RWPE2 (cell line): ENCODE measurements around the gene IZUMO4.
A peak's percentile ranks its signal among the peaks of the same experiment; 100 is the strongest.

ENCODE experiments used
- ATAC-seq: fragments of 200-7000 bp; cut with Tn5 transposase; 3 replicates; pipeline ENCODE4 v1.9.1; 2021; ENCODE audit warnings: low read depth
- DNase-seq: peaks from one replicate; pipeline ENCODE4 v3.0.0-alpha.2; 2020; ENCODE audit warnings: low spot score
- H3K27ac ChIP-seq: fragments of 450-650 bp; 2 replicates; pipeline ENCODE4 v1.5.1; 2017; ENCODE audit warnings: mild to moderate bottlenecking; ENCODE audit not compliant: poor library complexity, severe bottlenecking
- H3K27me3 ChIP-seq: fragments of 250-450 bp; sonication (Bioruptor Pico); 2 replicates; pipeline ENCODE4 v1.5.1; 2021; ENCODE audit warnings: mild to moderate bottlenecking, moderate library complexity; ENCODE audit not compliant: insufficient read depth, poor library complexity, severe bottlenecking
- H3K36me3 ChIP-seq: fragments of 250-450 bp; sonication (Bioruptor Pico); 2 replicates; pipeline ENCODE4 v1.5.1; 2020; ENCODE audit warnings: low read depth, mild to moderate bottlenecking, moderate library complexity
- H3K4me1 ChIP-seq: fragments of 250-450 bp; sonication (Bioruptor Pico); 2 replicates; pipeline ENCODE4 v1.5.1; 2021; ENCODE audit warnings: mild to moderate bottlenecking, moderate library complexity; ENCODE audit not compliant: insufficient read depth, poor library complexity, severe bottlenecking
- H3K4me3 ChIP-seq: fragments of 250-450 bp; sonication (Bioruptor Pico); 2 replicates; pipeline ENCODE4 v1.5.1; 2021; ENCODE audit warnings: mild to moderate bottlenecking, moderate library complexity; ENCODE audit not compliant: severe bottlenecking
- H3K9me3 ChIP-seq: fragments of 250-450 bp; sonication (Bioruptor Pico); 2 replicates; pipeline ENCODE4 v1.5.1; 2021; ENCODE audit warnings: mild to moderate bottlenecking, moderate library complexity; ENCODE audit not compliant: severe bottlenecking
- TF ChIP-seq, protein P1 (sequence below): fragments of 450-650 bp; IDR thresholded peaks from one replicate; pipeline ENCODE4 v1.5.1; 2017; ENCODE audit warnings: mild to moderate bottlenecking, moderate library complexity; ENCODE audit not compliant: poor library complexity, severe bottlenecking

IZUMO4 gene

DNA sequence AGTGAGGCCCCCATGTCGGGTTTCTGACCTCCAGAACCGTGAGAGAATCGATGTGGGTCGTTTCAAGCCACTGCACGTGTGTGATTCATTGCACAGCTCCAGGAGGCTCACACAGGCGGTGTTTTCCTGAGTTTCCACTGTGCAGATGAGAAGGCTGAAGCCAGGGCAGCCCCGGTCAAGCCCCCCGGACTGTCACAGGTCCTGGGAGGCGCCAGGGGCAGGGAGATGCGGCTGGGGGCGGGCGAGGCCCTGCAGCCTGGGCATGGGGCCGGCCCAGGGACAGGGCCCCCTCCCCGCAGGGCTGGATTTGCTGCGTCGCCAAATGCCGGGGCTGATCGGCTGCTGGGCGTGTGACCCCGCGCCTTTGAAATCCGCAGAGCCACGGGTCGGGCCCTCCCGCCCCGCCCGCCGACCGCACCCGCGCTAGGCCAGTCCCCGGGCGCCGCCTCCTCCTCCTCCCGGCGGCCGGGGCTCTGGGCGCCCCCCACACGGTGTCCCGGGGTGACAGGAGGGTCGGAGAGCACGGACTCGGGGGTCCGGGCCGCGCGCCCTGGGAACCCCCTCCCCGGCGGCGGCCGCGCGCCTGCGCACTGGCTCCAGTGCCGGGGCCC, 35.7 kb upstream of the IZUMO4 start:
- peak; percentile 11; the same call in 2 of the 3 replicates for ATAC-seq
- no peaks in the 10 kb centered on the region for H3K9me3 ChIP-seq
- peak overlapping the region; percentile 36 for H3K4me3 ChIP-seq
- peaks cover 28% of the 10 kb centered on the region for H3K4me1 ChIP-seq
- H3K27me3 ChIP-seq: no peaks in the 10 kb centered on the region
- peak overlapping the region; percentile 97 for H3K27ac ChIP-seq
- H3K36me3 ChIP-seq: no peaks in the 10 kb centered on the region
- no peak for DNase-seq
- TF ChIP-seq, protein P1, sequence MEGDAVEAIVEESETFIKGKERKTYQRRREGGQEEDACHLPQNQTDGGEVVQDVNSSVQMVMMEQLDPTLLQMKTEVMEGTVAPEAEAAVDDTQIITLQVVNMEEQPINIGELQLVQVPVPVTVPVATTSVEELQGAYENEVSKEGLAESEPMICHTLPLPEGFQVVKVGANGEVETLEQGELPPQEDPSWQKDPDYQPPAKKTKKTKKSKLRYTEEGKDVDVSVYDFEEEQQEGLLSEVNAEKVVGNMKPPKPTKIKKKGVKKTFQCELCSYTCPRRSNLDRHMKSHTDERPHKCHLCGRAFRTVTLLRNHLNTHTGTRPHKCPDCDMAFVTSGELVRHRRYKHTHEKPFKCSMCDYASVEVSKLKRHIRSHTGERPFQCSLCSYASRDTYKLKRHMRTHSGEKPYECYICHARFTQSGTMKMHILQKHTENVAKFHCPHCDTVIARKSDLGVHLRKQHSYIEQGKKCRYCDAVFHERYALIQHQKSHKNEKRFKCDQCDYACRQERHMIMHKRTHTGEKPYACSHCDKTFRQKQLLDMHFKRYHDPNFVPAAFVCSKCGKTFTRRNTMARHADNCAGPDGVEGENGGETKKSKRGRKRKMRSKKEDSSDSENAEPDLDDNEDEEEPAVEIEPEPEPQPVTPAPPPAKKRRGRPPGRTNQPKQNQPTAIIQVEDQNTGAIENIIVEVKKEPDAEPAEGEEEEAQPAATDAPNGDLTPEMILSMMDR: no peak

DNA sequence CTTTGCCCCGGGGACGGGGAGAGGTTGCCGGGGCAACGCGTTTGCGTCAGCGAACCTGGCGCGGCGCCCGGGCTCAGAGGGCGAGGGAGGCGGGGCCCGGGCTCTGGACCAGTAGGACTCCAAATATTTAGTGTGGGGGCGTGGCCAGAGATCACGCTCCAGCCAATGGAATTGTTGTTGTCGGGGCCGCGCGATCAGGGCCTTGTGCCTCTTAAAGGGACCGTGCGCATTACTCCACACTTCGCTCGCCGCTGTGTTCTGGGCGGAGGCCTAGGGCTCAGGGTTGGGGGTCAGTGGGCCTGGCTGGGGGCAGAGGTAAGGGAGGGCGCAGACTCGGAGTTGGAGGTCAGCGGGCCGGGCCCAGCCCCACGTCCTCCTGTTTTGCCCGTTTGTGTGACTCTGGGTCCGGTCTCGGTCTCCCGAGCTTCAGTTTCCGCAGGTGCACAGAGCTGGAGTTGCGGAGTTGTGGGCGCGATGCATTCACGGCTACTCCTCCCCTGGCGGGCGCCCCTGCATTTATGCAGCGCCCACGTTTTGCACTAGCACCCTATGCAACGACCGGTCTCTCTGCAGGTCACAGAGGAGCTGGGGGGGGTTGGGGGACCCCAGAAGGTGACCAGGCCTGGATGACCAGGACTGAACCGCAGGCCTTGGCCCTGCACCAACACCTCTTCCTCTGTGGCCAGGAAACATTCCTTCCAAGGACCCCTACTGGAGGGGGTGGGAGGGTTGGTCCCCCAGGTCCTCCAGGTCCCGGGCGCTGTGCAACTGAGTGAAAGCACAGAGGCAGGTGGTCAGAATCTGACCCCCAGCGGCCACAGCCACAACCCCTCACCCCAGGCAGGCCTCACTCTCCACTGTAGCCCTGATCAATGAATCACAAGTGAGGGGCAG, 35.0 kb upstream of the IZUMO4 start:
- DNase-seq (peak; percentile 96), ATAC-seq (peak; percentile 76)
- Histone ChIP-seq H3K4me3 (peak overlapping the region; percentile 36), H3K9me3 (no peaks in the 10 kb centered on the region), H3K4me1 (peaks cover 26% of the 10 kb centered on the region), H3K27ac (peak overlapping the region; percentile 97), H3K27me3 (no peaks in the 10 kb centered on the region), H3K36me3 (no peaks in the 10 kb centered on the region)
- TF ChIP-seq, protein P1: no peak

DNA sequence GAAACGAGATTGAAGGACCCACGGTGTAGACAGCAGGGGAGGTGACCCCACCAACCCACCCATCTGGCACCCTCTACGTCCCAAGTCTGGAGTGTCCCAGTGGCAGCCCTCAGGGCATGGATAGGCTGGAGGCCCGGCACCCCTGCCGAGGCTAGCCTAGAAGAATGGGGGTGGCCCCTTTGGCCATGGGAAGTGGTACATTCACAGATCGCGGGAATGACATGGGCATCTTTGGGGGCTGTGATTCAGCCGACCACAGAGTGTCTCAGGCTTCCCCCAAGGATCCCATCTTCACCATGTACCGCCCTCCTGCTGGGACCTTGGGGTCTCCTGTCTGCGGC, 34.4 kb upstream of the IZUMO4 start:
- ATAC-seq: no peak
- Histone ChIP-seq H3K4me1 (peaks cover 26% of the 10 kb centered on the region), H3K27me3 (no peaks in the 10 kb centered on the region), H3K36me3 (no peaks in the 10 kb centered on the region), H3K4me3 (peak overlapping the region; percentile 36), H3K9me3 (no peaks in the 10 kb centered on the region), H3K27ac (peak overlapping the region; percentile 97)
- TF ChIP-seq, protein P1: no peak
- DNase-seq: no peak

DNA sequence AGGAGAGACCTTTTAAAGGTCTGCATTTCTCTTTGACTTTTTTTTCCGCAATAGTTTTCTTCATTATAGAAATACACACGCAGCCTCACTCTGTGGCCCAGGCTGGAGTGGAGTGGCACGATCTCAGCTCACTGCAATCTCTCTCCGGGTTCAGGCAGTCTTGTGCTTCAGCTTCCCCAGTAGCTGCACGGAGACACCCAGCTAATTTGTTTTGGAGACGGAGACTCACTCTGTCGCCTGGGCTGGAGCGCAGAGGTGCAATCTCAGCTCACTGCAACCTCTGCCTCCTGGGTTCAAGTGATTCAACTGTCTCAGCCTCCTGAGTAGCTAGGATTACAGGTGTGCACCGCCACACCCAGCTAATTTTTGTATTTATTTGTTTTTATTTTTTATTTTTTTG, 33.9 kb upstream of the IZUMO4 start:
- H3K4me1 ChIP-seq: peaks cover 26% of the 10 kb centered on the region

More for the DNA sequence above, 33.9 kb upstream of the IZUMO4 start:
- TF ChIP-seq, protein P1: no peak
- ATAC-seq (no peak), DNase-seq (no peak)
- Histone ChIP-seq H3K27me3 (no peaks in the 10 kb centered on the region), H3K36me3 (no peaks in the 10 kb centered on the region), H3K4me3 (no peak overlapping the region), H3K27ac (peak overlapping the region; percentile 97), H3K9me3 (no peaks in the 10 kb centered on the region)
